Loucy (cell line): ENCODE data around the gene CCDC12.

Experiments used
- EZH2phosphoT487 ChIP-seq: fragments of 200-600 bp; IDR thresholded peaks from 2 replicates; pipeline ENCODE4 v1.6.1; 2018; ENCODE audit warnings: antibody characterized with exemption, mild to moderate bottlenecking, moderate library complexity, borderline replicate concordance
- TF ChIP-seq, protein P1 (sequence below): fragments of 200-600 bp; sonication (generic); conservative IDR thresholded peaks from 2 replicates; pipeline ENCODE4 v1.5.1; 2014; ENCODE audit warnings: mild to moderate bottlenecking, antibody characterized with exemption, low read length

GRCh38 chr3:46912986-46913385, 63.6 kb downstream of the CCDC12 start:
- TF ChIP-seq, protein P1, sequence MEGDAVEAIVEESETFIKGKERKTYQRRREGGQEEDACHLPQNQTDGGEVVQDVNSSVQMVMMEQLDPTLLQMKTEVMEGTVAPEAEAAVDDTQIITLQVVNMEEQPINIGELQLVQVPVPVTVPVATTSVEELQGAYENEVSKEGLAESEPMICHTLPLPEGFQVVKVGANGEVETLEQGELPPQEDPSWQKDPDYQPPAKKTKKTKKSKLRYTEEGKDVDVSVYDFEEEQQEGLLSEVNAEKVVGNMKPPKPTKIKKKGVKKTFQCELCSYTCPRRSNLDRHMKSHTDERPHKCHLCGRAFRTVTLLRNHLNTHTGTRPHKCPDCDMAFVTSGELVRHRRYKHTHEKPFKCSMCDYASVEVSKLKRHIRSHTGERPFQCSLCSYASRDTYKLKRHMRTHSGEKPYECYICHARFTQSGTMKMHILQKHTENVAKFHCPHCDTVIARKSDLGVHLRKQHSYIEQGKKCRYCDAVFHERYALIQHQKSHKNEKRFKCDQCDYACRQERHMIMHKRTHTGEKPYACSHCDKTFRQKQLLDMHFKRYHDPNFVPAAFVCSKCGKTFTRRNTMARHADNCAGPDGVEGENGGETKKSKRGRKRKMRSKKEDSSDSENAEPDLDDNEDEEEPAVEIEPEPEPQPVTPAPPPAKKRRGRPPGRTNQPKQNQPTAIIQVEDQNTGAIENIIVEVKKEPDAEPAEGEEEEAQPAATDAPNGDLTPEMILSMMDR = no peak
- TF ChIP-seq EZH2phosphoT487 = no peak
